ENCODE results near the gene HOTAIR.

HOTAIR gene

GRCh38 chr12:53987787-53988230 is 13.1 kb upstream of the HOTAIR start:
- peaks cover 100% of the 10 kb centered on the region for H3K27me3 ChIP-seq (ENCODE audit: control insufficient read depth, insufficient read depth, low read length)
- no peak overlapping the region for H3K27ac ChIP-seq (ENCODE audit: low read length)
- no peaks in the 10 kb centered on the region for H3K36me3 ChIP-seq (ENCODE audit: control insufficient read depth, low read depth, low read length)
- H3K4me3 ChIP-seq (ENCODE audit: low read length), result no peak overlapping the region
- no peaks in the 10 kb centered on the region for H3K9me3 ChIP-seq (ENCODE audit: control insufficient read depth, low read depth, low read length)
- H3K9ac ChIP-seq (ENCODE audit: low read length), result no peak overlapping the region
- no peaks in the 10 kb centered on the region for H3K4me1 ChIP-seq (ENCODE audit: control insufficient read depth, low read depth, low read length)

GRCh38 chr12:53986686-53987483 is 12.1 kb upstream of the HOTAIR start:
- no peak overlapping the region for H3K27ac ChIP-seq (ENCODE audit: low read length)
- no peak overlapping the region for H3K9ac ChIP-seq (ENCODE audit: low read length)
- no peaks in the 10 kb centered on the region for H3K36me3 ChIP-seq (ENCODE audit: control insufficient read depth, low read depth, low read length)
- H3K4me1 ChIP-seq (ENCODE audit: control insufficient read depth, low read depth, low read length), result no peaks in the 10 kb centered on the region
- no peak overlapping the region for H3K4me3 ChIP-seq (ENCODE audit: low read length)
- H3K27me3 ChIP-seq (ENCODE audit: control insufficient read depth, insufficient read depth, low read length), result peaks cover 100% of the 10 kb centered on the region
- H3K9me3 ChIP-seq (ENCODE audit: control insufficient read depth, low read depth, low read length), result no peaks in the 10 kb centered on the region

GRCh38 chr12:53985994-53986685 is 11.4 kb upstream of the HOTAIR start:
- H3K4me1 ChIP-seq (ENCODE audit: control insufficient read depth, low read depth, low read length), result no peaks in the 10 kb centered on the region
- no peak overlapping the region for H3K4me3 ChIP-seq (ENCODE audit: low read length)
- H3K36me3 ChIP-seq (ENCODE audit: control insufficient read depth, low read depth, low read length), result no peaks in the 10 kb centered on the region
- H3K9ac ChIP-seq (ENCODE audit: low read length), result no peak overlapping the region
- H3K9me3 ChIP-seq (ENCODE audit: control insufficient read depth, low read depth, low read length), result no peaks in the 10 kb centered on the region
- H3K27me3 ChIP-seq (ENCODE audit: control insufficient read depth, insufficient read depth, low read length), result peaks cover 100% of the 10 kb centered on the region
- no peak overlapping the region for H3K27ac ChIP-seq (ENCODE audit: low read length)

DNA sequence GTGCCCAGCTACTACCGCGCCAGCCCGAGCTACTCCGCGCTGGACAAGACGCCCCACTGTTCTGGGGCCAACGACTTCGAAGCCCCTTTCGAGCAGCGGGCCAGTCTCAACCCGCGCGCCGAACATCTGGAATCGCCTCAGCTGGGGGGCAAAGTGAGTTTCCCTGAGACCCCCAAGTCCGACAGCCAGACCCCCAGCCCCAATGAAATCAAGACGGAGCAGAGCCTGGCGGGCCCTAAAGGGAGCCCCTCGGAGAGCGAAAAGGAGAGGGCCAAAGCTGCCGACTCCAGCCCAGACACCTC is 10.9 kb upstream of the HOTAIR start:
- peaks cover 100% of the 10 kb centered on the region for H3K27me3 ChIP-seq (ENCODE audit: control insufficient read depth, insufficient read depth, low read length)

GRCh38 chr12:53984901-53985691 is 10.3 kb upstream of the HOTAIR start, which contains the start of gene HOXC10:
Gene HOXC10, plus strand, starts transcription at chr12:53985146. Its CDS starts 114 bp downstream, at chr12:53985260.
- Histone ChIP-seq H3K27ac (ENCODE audit: low read length) (no peak within 1 kb of the TSS), H3K4me1 (ENCODE audit: control insufficient read depth, low read depth, low read length) (no peaks in the 10 kb centered on the region), H3K27me3 (ENCODE audit: control insufficient read depth, insufficient read depth, low read length) (peaks cover 100% of the 10 kb centered on the region), H3K9me3 (ENCODE audit: control insufficient read depth, low read depth, low read length) (no peaks in the 10 kb centered on the region), H3K36me3 (ENCODE audit: control insufficient read depth, low read depth, low read length) (no peaks in the 10 kb centered on the region), H3K9ac (ENCODE audit: low read length) (no peak within 1 kb of the TSS), H3K4me3 (ENCODE audit: low read length) (peak within 1 kb of the TSS; percentile 6)

More for the DNA sequence above, 10.9 kb upstream of the HOTAIR start:
- no peaks in the 10 kb centered on the region for H3K36me3 ChIP-seq (ENCODE audit: control insufficient read depth, low read depth, low read length)
- H3K27ac ChIP-seq (ENCODE audit: low read length), result no peak overlapping the region
- no peak overlapping the region for H3K9ac ChIP-seq (ENCODE audit: low read length)
- no peaks in the 10 kb centered on the region for H3K4me1 ChIP-seq (ENCODE audit: control insufficient read depth, low read depth, low read length)
- H3K9me3 ChIP-seq (ENCODE audit: control insufficient read depth, low read depth, low read length), result no peaks in the 10 kb centered on the region
- H3K4me3 ChIP-seq (ENCODE audit: low read length), result no peak overlapping the region

DNA sequence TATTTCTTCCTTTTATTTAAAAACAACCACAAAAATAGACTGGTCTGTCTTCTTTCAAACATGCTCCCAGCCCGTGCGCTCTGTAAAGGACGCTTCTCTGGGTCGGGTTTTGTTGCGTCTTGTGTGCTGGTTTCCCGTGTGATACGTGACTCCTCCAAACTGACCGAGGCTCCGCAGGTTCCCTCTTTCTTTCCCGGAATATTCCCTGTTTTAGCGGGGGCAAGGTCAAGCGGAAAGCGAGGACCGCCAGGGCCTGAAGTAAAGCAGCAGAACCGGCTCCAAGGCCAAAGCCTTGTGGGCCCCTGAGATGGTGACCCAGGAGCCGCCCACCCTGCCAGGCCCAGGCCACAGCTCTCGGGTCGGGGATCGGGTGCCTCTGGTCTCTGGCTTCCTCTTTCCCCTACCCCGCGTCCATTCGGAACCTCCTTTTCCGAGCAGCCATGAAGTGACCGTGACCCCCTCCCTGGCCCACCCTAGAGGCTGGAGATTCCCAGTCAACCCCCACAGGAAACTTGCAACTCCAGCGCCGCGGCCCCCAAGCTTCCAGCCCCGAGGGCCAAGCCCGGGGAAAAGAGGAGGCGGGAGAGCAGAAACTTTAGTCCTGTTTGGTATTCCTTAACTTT is 9.3 kb upstream of the HOTAIR start:
- H3K9me3 ChIP-seq (ENCODE audit: control insufficient read depth, low read depth, low read length), result no peaks in the 10 kb centered on the region
- H3K4me3 ChIP-seq (ENCODE audit: low read length), result no peak overlapping the region
- no peaks in the 10 kb centered on the region for H3K36me3 ChIP-seq (ENCODE audit: control insufficient read depth, low read depth, low read length)
- H3K27me3 ChIP-seq (ENCODE audit: control insufficient read depth, insufficient read depth, low read length), result peaks cover 100% of the 10 kb centered on the region
- no peaks in the 10 kb centered on the region for H3K4me1 ChIP-seq (ENCODE audit: control insufficient read depth, low read depth, low read length)
- no peak overlapping the region for H3K9ac ChIP-seq (ENCODE audit: low read length)
- H3K27ac ChIP-seq (ENCODE audit: low read length), result no peak overlapping the region

GRCh38 chr12:53983568-53983949 is 8.8 kb upstream of the HOTAIR start:
- Histone ChIP-seq H3K27me3 (ENCODE audit: control insufficient read depth, insufficient read depth, low read length) (peaks cover 100% of the 10 kb centered on the region), H3K9me3 (ENCODE audit: control insufficient read depth, low read depth, low read length) (no peaks in the 10 kb centered on the region), H3K9ac (ENCODE audit: low read length) (no peak overlapping the region), H3K36me3 (ENCODE audit: control insufficient read depth, low read depth, low read length) (no peaks in the 10 kb centered on the region), H3K4me1 (ENCODE audit: control insufficient read depth, low read depth, low read length) (no peaks in the 10 kb centered on the region), H3K27ac (ENCODE audit: low read length) (no peak overlapping the region), H3K4me3 (ENCODE audit: low read length) (no peak overlapping the region)

GRCh38 chr12:53982648-53983567 is 8.2 kb upstream of the HOTAIR start:
- no peaks in the 10 kb centered on the region for H3K9me3 ChIP-seq (ENCODE audit: control insufficient read depth, low read depth, low read length)
- no peaks in the 10 kb centered on the region for H3K36me3 ChIP-seq (ENCODE audit: control insufficient read depth, low read depth, low read length)
- peaks cover 100% of the 10 kb centered on the region for H3K27me3 ChIP-seq (ENCODE audit: control insufficient read depth, insufficient read depth, low read length)
- H3K4me1 ChIP-seq (ENCODE audit: control insufficient read depth, low read depth, low read length), result no peaks in the 10 kb centered on the region
- H3K27ac ChIP-seq (ENCODE audit: low read length), result no peak overlapping the region
- no peak overlapping the region for H3K4me3 ChIP-seq (ENCODE audit: low read length)
- H3K9ac ChIP-seq (ENCODE audit: low read length), result no peak overlapping the region

- no peaks in the 10 kb centered on the region for H3K36me3 ChIP-seq (ENCODE audit: control insufficient read depth, low read depth, low read length)
- no peak overlapping the region for H3K4me3 ChIP-seq (ENCODE audit: low read length)
- H3K9ac ChIP-seq (ENCODE audit: low read length), result no peak overlapping the region
- H3K27me3 ChIP-seq (ENCODE audit: control insufficient read depth, insufficient read depth, low read length), result peaks cover 100% of the 10 kb centered on the region
- H3K9me3 ChIP-seq (ENCODE audit: control insufficient read depth, low read depth, low read length), result no peaks in the 10 kb centered on the region
- H3K27ac ChIP-seq (ENCODE audit: low read length), result no peak overlapping the region
- H3K4me1 ChIP-seq (ENCODE audit: control insufficient read depth, low read depth, low read length), result no peaks in the 10 kb centered on the region
These were observed 7.1 kb upstream of the HOTAIR start for GRCh38 chr12:53981634-53982565.

Data from iPS-18a (cell line).